PFSK-1 (cell line): ENCODE measurements around the gene CLTRN.

ENCODE experiments used
- FOXP2 ChIP-seq: optimal IDR thresholded peaks from 2 replicates; pipeline ENCODE3; 2011; ENCODE audit warnings: borderline replicate concordance, control low read depth, inconsistent platforms; ENCODE audit not compliant: insufficient read depth; ENCODE audit errors: extremely low read length, extremely low read depth
- POLR2AphosphoS5 ChIP-seq: IDR thresholded peaks from 2 replicates; pipeline ENCODE4 v1.6.1; 2012; ENCODE audit warnings: low read depth, mild to moderate bottlenecking, control low read depth, low read length, moderate library complexity
- SIN3A ChIP-seq: IDR thresholded peaks from 2 replicates; pipeline ENCODE4 v1.6.1; 2012; ENCODE audit warnings: mild to moderate bottlenecking, low read length, moderate library complexity, borderline replicate concordance; ENCODE audit not compliant: insufficient read depth
- TAF1 ChIP-seq: IDR thresholded peaks from 2 replicates; pipeline ENCODE4 v1.6.1; 2012; ENCODE audit warnings: low read length, control low read depth, borderline replicate concordance; ENCODE audit not compliant: insufficient read depth
- TF ChIP-seq, protein P1 (sequence below), 2 experiments: IDR thresholded peaks; 2 replicates each; pipeline versions ENCODE4 v1.6.1 to v1.8.0; 2011 to 2012; ENCODE audit warnings: low read depth in 2 of 2, low read length in 2 of 2, control low read depth in 1 of 2, inconsistent platforms in 1 of 2, mild to moderate bottlenecking in 1 of 2, moderate library complexity in 1 of 2; ENCODE audit not compliant: insufficient read depth in 1 of 2

Gene CLTRN

GRCh38 chrX:15602761-15603160, 61.8 kb downstream of the CLTRN start:
- TF ChIP-seq SIN3A (no peak), POLR2AphosphoS5 (no peak), FOXP2 (no peak)
- TF ChIP-seq, protein P1, sequence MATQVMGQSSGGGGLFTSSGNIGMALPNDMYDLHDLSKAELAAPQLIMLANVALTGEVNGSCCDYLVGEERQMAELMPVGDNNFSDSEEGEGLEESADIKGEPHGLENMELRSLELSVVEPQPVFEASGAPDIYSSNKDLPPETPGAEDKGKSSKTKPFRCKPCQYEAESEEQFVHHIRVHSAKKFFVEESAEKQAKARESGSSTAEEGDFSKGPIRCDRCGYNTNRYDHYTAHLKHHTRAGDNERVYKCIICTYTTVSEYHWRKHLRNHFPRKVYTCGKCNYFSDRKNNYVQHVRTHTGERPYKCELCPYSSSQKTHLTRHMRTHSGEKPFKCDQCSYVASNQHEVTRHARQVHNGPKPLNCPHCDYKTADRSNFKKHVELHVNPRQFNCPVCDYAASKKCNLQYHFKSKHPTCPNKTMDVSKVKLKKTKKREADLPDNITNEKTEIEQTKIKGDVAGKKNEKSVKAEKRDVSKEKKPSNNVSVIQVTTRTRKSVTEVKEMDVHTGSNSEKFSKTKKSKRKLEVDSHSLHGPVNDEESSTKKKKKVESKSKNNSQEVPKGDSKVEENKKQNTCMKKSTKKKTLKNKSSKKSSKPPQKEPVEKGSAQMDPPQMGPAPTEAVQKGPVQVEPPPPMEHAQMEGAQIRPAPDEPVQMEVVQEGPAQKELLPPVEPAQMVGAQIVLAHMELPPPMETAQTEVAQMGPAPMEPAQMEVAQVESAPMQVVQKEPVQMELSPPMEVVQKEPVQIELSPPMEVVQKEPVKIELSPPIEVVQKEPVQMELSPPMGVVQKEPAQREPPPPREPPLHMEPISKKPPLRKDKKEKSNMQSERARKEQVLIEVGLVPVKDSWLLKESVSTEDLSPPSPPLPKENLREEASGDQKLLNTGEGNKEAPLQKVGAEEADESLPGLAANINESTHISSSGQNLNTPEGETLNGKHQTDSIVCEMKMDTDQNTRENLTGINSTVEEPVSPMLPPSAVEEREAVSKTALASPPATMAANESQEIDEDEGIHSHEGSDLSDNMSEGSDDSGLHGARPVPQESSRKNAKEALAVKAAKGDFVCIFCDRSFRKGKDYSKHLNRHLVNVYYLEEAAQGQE (IDR thresholded peaks at IDR 0.05; ENCODE audit: insufficient read depth in 1 of 2, low read depth in 2 of 2, low read length in 2 of 2), result no peak

- TF ChIP-seq FOXP2 (no peak), TAF1 (no peak), SIN3A (no peak), POLR2AphosphoS5 (no peak)
- TF ChIP-seq, protein P1 (IDR thresholded peaks at IDR 0.05; ENCODE audit: insufficient read depth in 1 of 2, low read depth in 2 of 2, low read length in 2 of 2), result no peak
These were observed 62.7 kb downstream of the CLTRN start for GRCh38 chrX:15601932-15602331.

GRCh38 chrX:15600745-15601144, 63.9 kb downstream of the CLTRN start, which contains the start of gene ACE2:
Gene ACE2, minus strand, starts transcription at chrX:15600960. Its CDS starts 49 bp downstream, at chrX:15600911.
- TF ChIP-seq TAF1, result no peak
- TF ChIP-seq FOXP2, result no peak
- no peak for TF ChIP-seq SIN3A
- no peak for TF ChIP-seq POLR2AphosphoS5
- TF ChIP-seq, protein P1 (IDR thresholded peaks at IDR 0.05; ENCODE audit: insufficient read depth in 1 of 2, low read depth in 2 of 2, low read length in 2 of 2), result no peak

DNA sequence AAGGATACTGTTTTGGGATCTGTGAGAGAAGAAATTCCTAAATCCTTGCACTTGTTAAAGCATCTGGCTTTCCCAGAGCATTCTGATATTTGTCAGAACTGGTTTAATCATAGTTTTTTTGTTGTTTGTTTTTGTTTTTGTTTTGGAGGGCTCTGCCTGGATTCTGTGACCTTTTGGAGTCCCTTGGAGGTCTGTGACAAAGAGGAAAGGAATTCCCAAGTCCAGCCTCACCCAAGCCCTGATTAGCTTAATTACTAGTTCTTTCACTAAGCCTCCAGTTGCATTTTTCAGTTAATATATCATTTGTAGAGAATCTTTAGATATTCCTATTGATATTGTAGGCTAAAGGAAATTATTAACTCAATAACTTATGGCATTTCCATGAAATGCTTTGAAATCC, 64.6 kb downstream of the CLTRN start:
- TF ChIP-seq SIN3A (no peak), TAF1 (no peak), POLR2AphosphoS5 (no peak), FOXP2 (no peak)
- TF ChIP-seq, protein P1 (IDR thresholded peaks at IDR 0.05; ENCODE audit: insufficient read depth in 1 of 2, low read depth in 2 of 2, low read length in 2 of 2), result no peak

DNA sequence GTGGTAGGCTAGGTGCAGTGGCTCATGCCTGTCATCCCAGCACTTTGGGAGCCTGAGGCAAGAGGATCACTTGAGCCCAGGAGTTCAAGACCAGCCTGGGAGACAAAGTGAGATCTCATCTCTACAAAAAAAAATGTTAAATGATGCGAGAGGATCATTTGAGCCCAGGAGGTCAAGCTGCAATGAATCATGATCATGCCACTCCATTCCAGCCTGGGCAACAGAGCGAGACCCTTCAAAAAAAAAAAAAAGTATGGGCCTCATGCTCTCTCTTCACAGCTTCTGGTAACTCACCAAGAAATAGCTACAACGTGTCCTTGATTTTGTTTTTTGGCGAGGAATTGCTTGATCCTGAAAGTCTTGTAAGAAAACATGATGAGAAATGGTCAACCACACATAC, 65.1 kb downstream of the CLTRN start:
- TF ChIP-seq SIN3A (no peak), POLR2AphosphoS5 (no peak), TAF1 (no peak), FOXP2 (no peak)
- TF ChIP-seq, protein P1 (IDR thresholded peaks at IDR 0.05; ENCODE audit: insufficient read depth in 1 of 2, low read depth in 2 of 2, low read length in 2 of 2), result no peak
